ENCODE measurements around the gene COLEC12.

DNA sequence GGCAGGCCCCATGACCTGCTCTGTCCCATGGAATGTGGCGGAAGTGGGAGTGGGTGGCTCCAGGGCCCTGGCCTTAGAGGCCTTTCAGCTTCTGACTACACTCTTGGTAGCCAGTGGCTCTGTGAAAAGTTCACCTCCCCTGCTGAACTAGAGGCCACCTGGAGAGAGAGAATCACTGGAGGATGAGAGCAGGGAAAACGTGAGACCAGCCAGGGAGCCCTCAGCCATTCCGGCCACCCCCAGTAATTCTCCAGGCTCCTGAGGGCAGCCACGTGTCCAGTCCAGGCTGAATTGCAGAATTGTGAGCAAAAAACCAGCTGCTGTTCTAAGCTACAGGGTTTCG, 10.5 kb downstream of the COLEC12 start:
- TF ChIP-seq, protein P1, sequence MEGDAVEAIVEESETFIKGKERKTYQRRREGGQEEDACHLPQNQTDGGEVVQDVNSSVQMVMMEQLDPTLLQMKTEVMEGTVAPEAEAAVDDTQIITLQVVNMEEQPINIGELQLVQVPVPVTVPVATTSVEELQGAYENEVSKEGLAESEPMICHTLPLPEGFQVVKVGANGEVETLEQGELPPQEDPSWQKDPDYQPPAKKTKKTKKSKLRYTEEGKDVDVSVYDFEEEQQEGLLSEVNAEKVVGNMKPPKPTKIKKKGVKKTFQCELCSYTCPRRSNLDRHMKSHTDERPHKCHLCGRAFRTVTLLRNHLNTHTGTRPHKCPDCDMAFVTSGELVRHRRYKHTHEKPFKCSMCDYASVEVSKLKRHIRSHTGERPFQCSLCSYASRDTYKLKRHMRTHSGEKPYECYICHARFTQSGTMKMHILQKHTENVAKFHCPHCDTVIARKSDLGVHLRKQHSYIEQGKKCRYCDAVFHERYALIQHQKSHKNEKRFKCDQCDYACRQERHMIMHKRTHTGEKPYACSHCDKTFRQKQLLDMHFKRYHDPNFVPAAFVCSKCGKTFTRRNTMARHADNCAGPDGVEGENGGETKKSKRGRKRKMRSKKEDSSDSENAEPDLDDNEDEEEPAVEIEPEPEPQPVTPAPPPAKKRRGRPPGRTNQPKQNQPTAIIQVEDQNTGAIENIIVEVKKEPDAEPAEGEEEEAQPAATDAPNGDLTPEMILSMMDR (IDR thresholded peaks at IDR 0.05; ENCODE audit: low read depth, low read length), result no peak
- TF ChIP-seq, protein P2, sequence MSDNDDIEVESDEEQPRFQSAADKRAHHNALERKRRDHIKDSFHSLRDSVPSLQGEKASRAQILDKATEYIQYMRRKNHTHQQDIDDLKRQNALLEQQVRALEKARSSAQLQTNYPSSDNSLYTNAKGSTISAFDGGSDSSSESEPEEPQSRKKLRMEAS (IDR thresholded peaks at IDR 0.05; ENCODE audit: low read depth, low read length), result no peak
